Measurements from ENCODE around the gene EVC. TPM values are rescaled to one million over a fixed set of nuclear protein-coding genes. Genes with fewer than 3 reads are reported as not detected.
"Not testable (repeated sequence)": the region's sequence is repeated elsewhere in the genome, so short reads cannot be mapped to it uniquely, and the experiment has no call there.

Gene EVC
- total RNA-seq, 1 experiment from 2014 or later, result 11.5 TPM

GRCh38 chr4:5816101-5816500, 105.1 kb downstream of the EVC start:
- no peak for DNase-seq (ENCODE audit: low read depth)

GRCh38 chr4:5816851-5817375, 105.9 kb downstream of the EVC start:
- in situ Hi-C loops (cut with HindIII; ENCODE audit: low pct_unique_long_range_greater_than_20kb, low sequenced_read_pairs), result no loop called here
- DNase-seq (ENCODE audit: low read depth), result no peak

More at GRCh38 chr4:5816101-5816500, 105.1 kb downstream of the EVC start:
- in situ Hi-C loops (cut with HindIII; ENCODE audit: low pct_unique_long_range_greater_than_20kb, low sequenced_read_pairs), result no loop called here

- no peak for DNase-seq (ENCODE audit: low read depth)
- in situ Hi-C loops (cut with HindIII; ENCODE audit: low pct_unique_long_range_greater_than_20kb, low sequenced_read_pairs), result no loop called here
Observed at GRCh38 chr4:5821665-5822358, 110.8 kb downstream of the EVC start.

- in situ Hi-C loops (cut with HindIII; ENCODE audit: low pct_unique_long_range_greater_than_20kb, low sequenced_read_pairs), result no loop called here
- DNase-seq (ENCODE audit: low read depth), result no peak
Observed at GRCh38 chr4:5822619-5823018, 111.6 kb downstream of the EVC start.

- in situ Hi-C loops (cut with HindIII; ENCODE audit: low pct_unique_long_range_greater_than_20kb, low sequenced_read_pairs), result no loop called here
- DNase-seq (ENCODE audit: low read depth), result no peak
Observed at GRCh38 chr4:5823542-5824211, 112.7 kb downstream of the EVC start.

GRCh38 chr4:5824227-5824626, 113.2 kb downstream of the EVC start:
- in situ Hi-C loops (cut with HindIII; ENCODE audit: low pct_unique_long_range_greater_than_20kb, low sequenced_read_pairs), result no loop called here
- DNase-seq (ENCODE audit: low read depth), result no peak

GRCh38 chr4:5824635-5825034, 113.6 kb downstream of the EVC start:
- DNase-seq (ENCODE audit: low read depth), result peak; percentile 14
- in situ Hi-C loops (cut with HindIII; ENCODE audit: low pct_unique_long_range_greater_than_20kb, low sequenced_read_pairs), result no loop called here

GRCh38 chr4:5825321-5826041, 114.5 kb downstream of the EVC start:
- no peak for DNase-seq (ENCODE audit: low read depth)
- in situ Hi-C loops (cut with HindIII; ENCODE audit: low pct_unique_long_range_greater_than_20kb, low sequenced_read_pairs), result no loop called here

- DNase-seq (ENCODE audit: low read depth), result no peak
- in situ Hi-C loops (cut with HindIII; ENCODE audit: low pct_unique_long_range_greater_than_20kb, low sequenced_read_pairs), result no loop called here
Observed at GRCh38 chr4:5826437-5827107, 115.6 kb downstream of the EVC start.

GRCh38 chr4:5827108-5828004, 116.4 kb downstream of the EVC start:
- in situ Hi-C loops (cut with HindIII; ENCODE audit: low pct_unique_long_range_greater_than_20kb, low sequenced_read_pairs), result no loop called here
- DNase-seq (ENCODE audit: low read depth), result no peak

GRCh38 chr4:5828005-5828391, 117.0 kb downstream of the EVC start:
- DNase-seq (ENCODE audit: low read depth), result no peak
- in situ Hi-C loops (cut with HindIII; ENCODE audit: low pct_unique_long_range_greater_than_20kb, low sequenced_read_pairs), result no loop called here

GRCh38 chr4:5836943-5837342, 125.9 kb downstream of the EVC start:
- in situ Hi-C loops (cut with HindIII; ENCODE audit: low pct_unique_long_range_greater_than_20kb, low sequenced_read_pairs), result no loop called here
- no peak for DNase-seq (ENCODE audit: low read depth)

- in situ Hi-C loops (cut with HindIII; ENCODE audit: low pct_unique_long_range_greater_than_20kb, low sequenced_read_pairs); DNase-seq (ENCODE audit: low read depth): not testable (repeated sequence)
Observed at GRCh38 chr4:5837483-5837882, 126.5 kb downstream of the EVC start.

GRCh38 chr4:5839332-5839731, 128.3 kb downstream of the EVC start:
- in situ Hi-C loops (cut with HindIII; ENCODE audit: low pct_unique_long_range_greater_than_20kb, low sequenced_read_pairs), result no loop called here
- DNase-seq (ENCODE audit: low read depth), result no peak

- in situ Hi-C loops (cut with HindIII; ENCODE audit: low pct_unique_long_range_greater_than_20kb, low sequenced_read_pairs), result no loop called here
- no peak for DNase-seq (ENCODE audit: low read depth)
Observed at GRCh38 chr4:5839751-5840674, 129.0 kb downstream of the EVC start.

GRCh38 chr4:5842456-5842855, 131.5 kb downstream of the EVC start:
- DNase-seq (ENCODE audit: low read depth), result no peak
- in situ Hi-C loops (cut with HindIII; ENCODE audit: low pct_unique_long_range_greater_than_20kb, low sequenced_read_pairs), result no loop called here

Measured in Caki2 (cell line).